ENCODE results near the gene SYDE2. TPM values are rescaled to one million over a fixed set of nuclear protein-coding genes. Genes with fewer than 3 reads are reported as not detected.

Gene SYDE2
- total and polyA plus RNA-seq, 2 experiments from 2014 or later: 5.5 to 14.9 TPM

DNA sequence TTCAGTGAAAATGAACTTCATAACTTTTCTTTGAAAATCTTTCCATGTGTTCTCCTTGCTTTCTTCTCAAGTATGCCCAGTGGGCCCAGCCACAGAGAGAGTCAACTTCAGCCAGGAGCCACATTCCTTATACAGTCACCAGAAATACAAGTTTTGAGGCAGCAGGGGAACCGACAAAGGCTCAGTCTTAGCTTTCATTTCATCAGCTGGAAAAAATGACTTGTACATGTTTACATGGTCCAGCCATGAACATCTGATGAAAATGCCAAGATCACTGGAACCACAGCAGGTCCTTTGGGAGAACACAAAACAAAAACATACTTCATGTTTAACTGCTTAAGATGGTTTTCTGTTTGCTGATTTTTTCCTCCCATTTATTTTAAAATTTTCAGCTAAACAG, 72.5 kb downstream of the SYDE2 start:
- Histone ChIP-seq H3K9me3 (ENCODE audit: low read depth) (no peaks in the 10 kb centered on the region), H3K4me1 (ENCODE audit: insufficient read depth) (no peaks in the 10 kb centered on the region), H3K4me3 (no peak overlapping the region), H3K36me3 (replicated peaks; ENCODE audit: insufficient read depth, low read depth) (no peaks in the 10 kb centered on the region), H2AFZ (no peak overlapping the region), H3K4me2 (no peak overlapping the region), H3K9me2 (replicated peaks; ENCODE audit: insufficient read depth) (no peaks in the 10 kb centered on the region), H3K79me2 (no peaks in the 10 kb centered on the region), H4K20me1 (ENCODE audit: insufficient read depth, poor library complexity, severe bottlenecking) (no peaks in the 10 kb centered on the region), H3K27ac (no peak overlapping the region), H3K27me3 (no peaks in the 10 kb centered on the region)
- TF ChIP-seq EZH2 (IDR thresholded peaks at IDR 0.05; ENCODE audit: borderline replicate concordance): no peak
- TF ChIP-seq EZH2phosphoT487 (IDR thresholded peaks at IDR 0.05; ENCODE audit: low read depth, severe bottlenecking, unreplicated experiment): no peak
- TF ChIP-seq, protein P1, sequence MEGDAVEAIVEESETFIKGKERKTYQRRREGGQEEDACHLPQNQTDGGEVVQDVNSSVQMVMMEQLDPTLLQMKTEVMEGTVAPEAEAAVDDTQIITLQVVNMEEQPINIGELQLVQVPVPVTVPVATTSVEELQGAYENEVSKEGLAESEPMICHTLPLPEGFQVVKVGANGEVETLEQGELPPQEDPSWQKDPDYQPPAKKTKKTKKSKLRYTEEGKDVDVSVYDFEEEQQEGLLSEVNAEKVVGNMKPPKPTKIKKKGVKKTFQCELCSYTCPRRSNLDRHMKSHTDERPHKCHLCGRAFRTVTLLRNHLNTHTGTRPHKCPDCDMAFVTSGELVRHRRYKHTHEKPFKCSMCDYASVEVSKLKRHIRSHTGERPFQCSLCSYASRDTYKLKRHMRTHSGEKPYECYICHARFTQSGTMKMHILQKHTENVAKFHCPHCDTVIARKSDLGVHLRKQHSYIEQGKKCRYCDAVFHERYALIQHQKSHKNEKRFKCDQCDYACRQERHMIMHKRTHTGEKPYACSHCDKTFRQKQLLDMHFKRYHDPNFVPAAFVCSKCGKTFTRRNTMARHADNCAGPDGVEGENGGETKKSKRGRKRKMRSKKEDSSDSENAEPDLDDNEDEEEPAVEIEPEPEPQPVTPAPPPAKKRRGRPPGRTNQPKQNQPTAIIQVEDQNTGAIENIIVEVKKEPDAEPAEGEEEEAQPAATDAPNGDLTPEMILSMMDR (IDR thresholded peaks at IDR 0.05; ENCODE audit: poor library complexity): no peak
- 61% methylated on average over 1 of the region's 1 CpG for WGBS (ENCODE audit: low lambda C conversion rate, missing lambda C conversion rate)
- DNase-seq (ENCODE audit: low spot score): no peak

DNA sequence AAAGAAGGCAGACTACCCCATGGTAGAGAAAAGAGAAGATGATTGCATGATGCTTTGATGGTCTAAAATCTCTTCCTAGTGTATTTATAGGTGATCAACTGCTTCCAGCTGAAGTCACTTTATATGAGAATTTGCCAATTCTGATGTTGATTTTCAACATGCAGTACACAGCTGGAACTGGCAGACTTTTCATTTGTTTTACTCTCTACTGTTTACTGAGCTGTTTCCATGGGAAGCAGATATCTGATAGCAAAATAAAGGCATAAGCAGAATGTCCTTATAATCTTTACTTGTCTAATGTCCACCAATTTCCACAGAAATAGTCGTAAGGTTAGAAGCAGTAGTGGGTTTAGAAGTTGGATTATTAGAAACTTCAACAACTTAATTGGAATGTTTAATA, 74.9 kb downstream of the SYDE2 start:
- DNase-seq (ENCODE audit: low spot score): no peak

DNA sequence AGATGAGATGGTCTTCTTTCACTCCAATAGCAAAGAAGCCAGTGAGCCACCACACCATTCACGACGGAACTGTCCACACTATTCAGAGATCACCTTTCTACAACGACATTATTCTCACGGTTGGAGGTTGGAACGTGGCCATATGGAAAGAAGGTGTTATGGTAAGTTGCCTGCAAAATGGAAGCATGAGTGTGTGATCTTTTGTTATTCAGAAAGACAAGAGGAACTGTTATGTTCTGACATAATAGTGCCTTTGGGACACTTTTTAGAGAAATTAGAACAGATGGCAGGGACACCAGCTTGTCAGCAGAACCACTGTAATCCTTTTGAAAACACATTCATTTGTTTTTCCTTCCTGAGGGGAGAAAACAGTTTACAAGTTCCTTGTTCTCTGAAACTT, 76.7 kb downstream of the SYDE2 start:
- Histone ChIP-seq H3K27ac (no peak overlapping the region), H4K20me1 (ENCODE audit: insufficient read depth, poor library complexity, severe bottlenecking) (no peaks in the 10 kb centered on the region), H3K4me1 (ENCODE audit: insufficient read depth) (no peaks in the 10 kb centered on the region), H3K79me2 (no peaks in the 10 kb centered on the region), H3K36me3 (replicated peaks; ENCODE audit: insufficient read depth, low read depth) (no peaks in the 10 kb centered on the region), H3K4me3 (no peak overlapping the region), H2AFZ (no peak overlapping the region), H3K9me2 (replicated peaks; ENCODE audit: insufficient read depth) (no peaks in the 10 kb centered on the region), H3K4me2 (no peak overlapping the region), H3K27me3 (no peaks in the 10 kb centered on the region), H3K9me3 (ENCODE audit: low read depth) (no peaks in the 10 kb centered on the region)
- WGBS (ENCODE audit: low lambda C conversion rate, missing lambda C conversion rate): 91% methylated on average over 5 of the region's 5 CpGs
- DNase-seq (ENCODE audit: low spot score): no peak
- TF ChIP-seq EZH2 (IDR thresholded peaks at IDR 0.05; ENCODE audit: borderline replicate concordance): no peak
- TF ChIP-seq, protein P1 (IDR thresholded peaks at IDR 0.05; ENCODE audit: poor library complexity): no peak
- TF ChIP-seq EZH2phosphoT487 (IDR thresholded peaks at IDR 0.05; ENCODE audit: low read depth, severe bottlenecking, unreplicated experiment): no peak

More for the DNA sequence above, 74.9 kb downstream of the SYDE2 start:
- Histone ChIP-seq H3K4me1 (ENCODE audit: insufficient read depth) (no peaks in the 10 kb centered on the region), H3K36me3 (replicated peaks; ENCODE audit: insufficient read depth, low read depth) (no peaks in the 10 kb centered on the region), H3K9me2 (replicated peaks; ENCODE audit: insufficient read depth) (no peaks in the 10 kb centered on the region), H3K27me3 (no peaks in the 10 kb centered on the region), H2AFZ (no peak overlapping the region), H3K4me3 (no peak overlapping the region), H3K27ac (no peak overlapping the region), H3K4me2 (no peak overlapping the region), H3K9me3 (ENCODE audit: low read depth) (no peaks in the 10 kb centered on the region), H3K79me2 (no peaks in the 10 kb centered on the region), H4K20me1 (ENCODE audit: insufficient read depth, poor library complexity, severe bottlenecking) (no peaks in the 10 kb centered on the region)
- WGBS (ENCODE audit: low lambda C conversion rate, missing lambda C conversion rate): 93% methylated on average over 1 of the region's 1 CpG
- TF ChIP-seq, protein P1 (IDR thresholded peaks at IDR 0.05; ENCODE audit: poor library complexity): no peak
- TF ChIP-seq EZH2 (IDR thresholded peaks at IDR 0.05; ENCODE audit: borderline replicate concordance) (no peak), EZH2phosphoT487 (IDR thresholded peaks at IDR 0.05; ENCODE audit: low read depth, severe bottlenecking, unreplicated experiment) (no peak)

DNA sequence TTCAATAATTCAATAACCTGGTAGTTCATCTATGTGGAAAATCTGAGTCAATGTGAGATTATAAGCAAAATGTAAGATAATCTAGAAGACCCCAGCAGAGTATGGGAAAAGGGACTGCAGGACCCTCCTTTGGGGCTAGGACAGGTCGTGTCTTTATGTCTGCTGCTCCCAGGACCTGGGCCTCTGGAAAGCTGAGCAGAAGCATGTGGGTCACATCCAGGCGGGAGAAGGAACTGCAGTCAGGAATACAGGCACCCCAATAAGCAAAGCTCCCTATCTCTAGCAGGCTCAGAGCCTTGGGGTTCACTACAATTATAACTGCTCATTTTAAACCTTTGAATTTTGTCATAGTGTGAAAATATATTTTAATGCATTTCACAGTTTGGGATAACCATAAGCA, 78.6 kb downstream of the SYDE2 start:
- whole genome bisulfite sequencing (ENCODE audit: low lambda C conversion rate, missing lambda C conversion rate): 90% methylated on average over 2 of the region's 2 CpGs

More for the DNA sequence above, 78.6 kb downstream of the SYDE2 start:
- Histone ChIP-seq H3K4me1 (ENCODE audit: insufficient read depth) (no peaks in the 10 kb centered on the region), H3K27me3 (no peaks in the 10 kb centered on the region), H3K27ac (no peak overlapping the region), H3K9me2 (replicated peaks; ENCODE audit: insufficient read depth) (no peaks in the 10 kb centered on the region), H3K79me2 (no peaks in the 10 kb centered on the region), H3K36me3 (replicated peaks; ENCODE audit: insufficient read depth, low read depth) (no peaks in the 10 kb centered on the region), H3K4me2 (no peak overlapping the region), H3K4me3 (no peak overlapping the region), H4K20me1 (ENCODE audit: insufficient read depth, poor library complexity, severe bottlenecking) (no peaks in the 10 kb centered on the region), H2AFZ (no peak overlapping the region), H3K9me3 (ENCODE audit: low read depth) (no peaks in the 10 kb centered on the region)
- DNase-seq (ENCODE audit: low spot score): no peak
- no peak for TF ChIP-seq EZH2 (IDR thresholded peaks at IDR 0.05; ENCODE audit: borderline replicate concordance)

Data from hepatocyte (in vitro differentiated cells).